Measurements from ENCODE around the gene EFNB2.

The EFNB2 gene

DNA sequence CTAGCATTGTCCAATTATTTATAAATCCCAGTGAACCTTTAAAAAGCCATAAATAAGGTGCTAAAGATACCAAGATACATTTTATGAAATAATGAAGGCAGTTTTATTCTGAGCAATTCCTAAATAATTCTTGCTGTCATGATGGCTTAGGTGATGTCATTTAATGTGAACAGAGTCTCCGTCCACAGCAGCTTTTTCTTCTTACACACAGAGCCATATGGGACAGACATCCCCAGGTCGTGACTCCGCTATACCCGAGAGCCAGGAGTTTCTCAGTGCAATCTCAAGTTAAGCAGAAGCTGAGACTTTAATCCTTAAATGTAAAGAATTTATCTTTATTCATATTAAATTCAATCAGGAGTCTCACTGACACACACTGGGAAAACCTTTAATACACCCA lies 29.7 kb downstream of the EFNB2 start:
- in situ Hi-C loops (cut with HindIII; ENCODE audit: low sequenced_read_pairs), result loop anchor here (25.0 kb wide), 1 partner anchor 418 kb away; no protein-coding TSS in a partner anchor

DNA sequence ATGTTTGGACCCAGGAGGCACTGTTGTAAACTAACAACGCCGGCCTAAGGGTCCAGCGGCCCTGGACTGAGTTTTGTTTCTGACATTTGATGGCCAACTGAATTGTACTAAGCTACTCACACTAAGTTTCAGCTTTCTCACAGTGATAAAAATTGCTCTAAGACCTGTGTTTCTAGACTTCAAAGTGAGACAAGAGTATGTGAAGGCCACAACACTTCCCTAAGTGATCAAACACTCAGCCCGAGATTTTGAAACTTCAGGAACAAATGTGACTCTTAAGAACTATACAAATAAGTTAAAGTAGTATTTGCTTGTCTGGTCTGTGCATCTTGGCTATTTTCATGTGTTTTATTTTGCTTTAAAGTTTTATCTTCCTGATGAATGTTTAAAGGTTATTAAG lies 30.2 kb downstream of the EFNB2 start:
- in situ Hi-C loops (cut with HindIII; ENCODE audit: low sequenced_read_pairs), result loop anchor here (25.0 kb wide), 1 partner anchor 418 kb away; no protein-coding TSS in a partner anchor

- in situ Hi-C loops (cut with HindIII; ENCODE audit: low sequenced_read_pairs), result loop anchor here (25.0 kb wide), 1 partner anchor 417 kb away; no protein-coding TSS in a partner anchor
Measured at GRCh38 chr13:106503730-106504453, 31.6 kb downstream of the EFNB2 start.

GRCh38 chr13:106503272-106503671 lies 32.2 kb downstream of the EFNB2 start:
- in situ Hi-C loops (cut with HindIII; ENCODE audit: low sequenced_read_pairs), result loop anchor here (25.0 kb wide), 1 partner anchor 416 kb away; no protein-coding TSS in a partner anchor

GRCh38 chr13:106500445-106500844 lies 35.0 kb downstream of the EFNB2 start:
- in situ Hi-C loops (cut with HindIII; ENCODE audit: low sequenced_read_pairs), result loop anchor here (25.0 kb wide), 1 partner anchor 413 kb away; no protein-coding TSS in a partner anchor

GRCh38 chr13:106499896-106500295 lies 35.6 kb downstream of the EFNB2 start:
- in situ Hi-C loops (cut with HindIII; ENCODE audit: low sequenced_read_pairs), result loop anchor here (5.0 to 25.0 kb wide), 2 partner anchors 98 to 413 kb away; no protein-coding TSS in a partner anchor

DNA sequence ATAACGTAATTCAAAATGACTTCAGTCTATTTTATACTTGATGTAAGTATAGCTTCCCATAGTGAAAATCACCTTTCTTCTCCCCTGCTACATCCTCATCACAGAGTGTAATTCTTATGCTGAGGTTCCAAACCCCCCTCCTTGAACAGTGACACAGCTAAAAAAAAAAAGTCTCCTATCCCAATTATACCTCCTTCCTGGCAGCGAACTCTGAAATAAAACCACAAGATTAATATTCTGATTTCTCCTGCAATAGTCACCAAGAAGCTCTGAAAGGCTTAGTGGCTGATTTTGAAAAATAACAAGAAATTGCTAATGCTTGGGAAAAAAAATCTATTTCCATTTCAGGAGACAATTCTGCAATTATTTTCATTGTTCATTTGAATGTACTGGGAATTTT lies 36.3 kb downstream of the EFNB2 start:
- in situ Hi-C loops (cut with HindIII; ENCODE audit: low sequenced_read_pairs), result loop anchor here (5.0 kb wide), 1 partner anchor 97 kb away; no protein-coding TSS in a partner anchor

DNA sequence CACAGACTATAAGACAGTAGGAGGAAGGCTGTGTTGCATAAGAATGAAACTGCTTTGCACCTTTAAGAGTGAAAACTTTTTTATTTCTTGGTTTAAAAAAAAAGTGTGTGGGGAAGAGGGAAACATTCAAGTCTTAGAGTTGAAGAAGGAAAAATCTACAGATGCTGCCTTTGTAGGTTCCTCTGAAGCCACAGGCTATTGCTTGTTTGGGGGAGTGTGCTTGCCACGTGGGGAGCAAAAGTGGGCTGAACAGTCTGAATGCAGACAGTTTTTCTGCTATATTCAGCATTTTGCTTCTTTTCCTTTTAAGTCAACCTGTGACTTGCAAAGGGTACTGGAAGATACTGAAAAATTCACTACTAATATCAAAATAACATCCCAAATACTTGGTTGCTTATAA lies 36.9 kb downstream of the EFNB2 start:
- in situ Hi-C loops (cut with HindIII; ENCODE audit: low sequenced_read_pairs), result loop anchor here (5.0 kb wide), 1 partner anchor 96 kb away; no protein-coding TSS in a partner anchor

DNA sequence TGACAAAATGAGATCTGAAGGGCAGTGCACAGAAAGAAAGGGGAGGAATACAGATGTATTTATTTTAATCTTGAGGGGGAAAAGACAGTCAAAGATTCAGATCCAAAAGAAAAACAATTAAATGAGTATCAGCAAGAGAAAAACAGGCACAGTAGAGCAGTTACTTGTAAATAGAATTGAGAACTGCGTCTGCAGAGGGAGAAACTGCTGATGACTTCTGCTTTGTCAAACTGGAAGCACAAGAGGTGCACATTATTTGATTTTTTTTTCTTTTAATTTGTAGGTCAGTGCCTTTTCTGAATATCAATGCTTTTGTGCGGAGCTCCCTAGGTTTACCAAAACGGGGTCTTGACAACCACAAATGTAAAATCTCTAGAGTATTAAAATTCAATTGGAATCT lies 37.3 kb downstream of the EFNB2 start:
- in situ Hi-C loops (cut with HindIII; ENCODE audit: low sequenced_read_pairs), result loop anchor here (5.0 kb wide), 1 partner anchor 96 kb away; no protein-coding TSS in a partner anchor

- in situ Hi-C loops (cut with HindIII; ENCODE audit: low sequenced_read_pairs), result loop anchor here (5.0 kb wide), 1 partner anchor 95 kb away; no protein-coding TSS in a partner anchor
Measured at GRCh38 chr13:106497079-106497478, 38.4 kb downstream of the EFNB2 start.

- in situ Hi-C loops (cut with HindIII; ENCODE audit: low sequenced_read_pairs), result loop anchor here (5.0 kb wide), 1 partner anchor 94 kb away; no protein-coding TSS in a partner anchor
Measured at GRCh38 chr13:106496072-106496997, 39.1 kb downstream of the EFNB2 start.

- in situ Hi-C loops (cut with HindIII; ENCODE audit: low sequenced_read_pairs), result loop anchor here (5.0 kb wide), 1 partner anchor 93 kb away; no protein-coding TSS in a partner anchor
Measured at GRCh38 chr13:106494936-106495335, 40.5 kb downstream of the EFNB2 start.

GRCh38 chr13:106494506-106494905 lies 41.0 kb downstream of the EFNB2 start:
- in situ Hi-C loops (cut with HindIII; ENCODE audit: low sequenced_read_pairs), result no loop called here

- in situ Hi-C loops (cut with HindIII; ENCODE audit: low sequenced_read_pairs), result no loop called here
Measured at GRCh38 chr13:106493533-106494220, 41.8 kb downstream of the EFNB2 start.

- in situ Hi-C loops (cut with HindIII; ENCODE audit: low sequenced_read_pairs), result no loop called here
Measured at GRCh38 chr13:106492588-106493475, 42.6 kb downstream of the EFNB2 start.

DNA sequence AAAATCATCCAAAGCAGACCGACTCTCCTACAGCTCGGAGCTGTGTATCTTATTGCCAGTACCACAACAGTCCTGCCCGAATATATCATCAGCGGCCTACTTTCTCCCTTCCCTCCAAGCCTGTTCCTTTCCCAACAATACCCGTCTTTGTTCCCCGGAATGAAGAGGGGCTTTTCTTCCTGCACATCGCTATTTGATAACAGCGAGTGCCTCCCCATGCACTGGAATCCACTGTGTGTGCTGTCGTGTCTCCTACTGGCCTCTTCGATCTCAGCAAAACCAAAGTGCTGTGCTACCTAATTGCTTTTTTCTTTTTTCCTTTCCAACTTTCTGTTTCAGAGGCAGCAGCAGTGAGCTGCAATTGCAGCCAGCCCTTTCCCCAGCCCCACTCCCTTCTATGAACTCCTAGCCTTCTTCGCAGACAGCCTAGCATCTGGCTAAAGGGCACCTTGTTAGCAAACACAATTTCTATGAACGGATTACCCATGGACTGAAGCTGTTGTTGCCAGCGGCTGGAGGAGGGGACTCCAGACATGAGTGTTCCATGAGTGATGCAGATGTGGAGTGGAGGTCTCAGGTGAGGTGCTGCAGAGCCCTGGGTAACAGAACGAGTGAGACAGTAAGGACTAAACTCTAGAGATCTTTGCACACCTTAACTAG lies 43.4 kb downstream of the EFNB2 start:
- in situ Hi-C loops (cut with HindIII; ENCODE audit: low sequenced_read_pairs), result no loop called here

- in situ Hi-C loops (cut with HindIII; ENCODE audit: low sequenced_read_pairs), result no loop called here
Measured at GRCh38 chr13:106491463-106491862, 44.0 kb downstream of the EFNB2 start.

DNA sequence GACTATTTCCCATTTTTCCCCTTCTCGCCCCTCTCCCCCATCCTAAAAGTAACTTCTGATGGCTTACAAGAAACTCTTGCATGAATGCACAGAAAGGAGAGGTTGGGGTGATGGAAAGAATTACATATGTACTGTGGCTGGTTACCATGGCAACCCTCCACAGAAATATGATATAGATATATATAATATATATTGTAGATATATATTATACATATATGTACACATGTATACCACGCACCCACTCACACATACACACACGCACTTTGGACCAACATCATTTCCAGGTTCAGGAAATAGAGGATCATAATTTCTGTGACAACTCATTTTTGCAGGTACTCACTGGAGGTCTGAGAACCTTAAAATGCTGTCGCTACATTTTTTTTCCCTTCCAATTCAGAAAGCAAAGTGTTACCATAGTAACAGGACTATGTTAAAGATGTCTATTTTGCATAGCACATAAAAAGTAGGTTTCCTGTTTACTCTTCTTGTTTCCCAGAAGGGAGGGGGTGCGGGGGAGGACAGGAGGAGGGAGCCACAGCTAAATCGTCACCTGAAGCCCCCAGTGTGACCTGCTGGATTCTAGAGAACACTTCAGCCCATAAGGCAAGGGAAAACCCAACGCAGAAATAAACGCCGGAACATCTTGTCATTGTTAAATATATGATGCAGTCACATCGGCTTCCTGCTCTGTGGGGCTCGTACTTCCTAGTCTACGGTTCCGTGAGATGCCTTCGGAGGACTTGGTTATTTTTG lies 44.7 kb downstream of the EFNB2 start:
- in situ Hi-C loops (cut with HindIII; ENCODE audit: low sequenced_read_pairs), result no loop called here
